Fibroblast of the conjunctiva (primary cell): ENCODE data around the gene MTUS2.

Experiments
- DNase-seq: peaks from one replicate; pipeline ENCODE4 v3.0.0-alpha.2; 2010; ENCODE audit warnings: low read depth

MTUS2 gene

DNA sequence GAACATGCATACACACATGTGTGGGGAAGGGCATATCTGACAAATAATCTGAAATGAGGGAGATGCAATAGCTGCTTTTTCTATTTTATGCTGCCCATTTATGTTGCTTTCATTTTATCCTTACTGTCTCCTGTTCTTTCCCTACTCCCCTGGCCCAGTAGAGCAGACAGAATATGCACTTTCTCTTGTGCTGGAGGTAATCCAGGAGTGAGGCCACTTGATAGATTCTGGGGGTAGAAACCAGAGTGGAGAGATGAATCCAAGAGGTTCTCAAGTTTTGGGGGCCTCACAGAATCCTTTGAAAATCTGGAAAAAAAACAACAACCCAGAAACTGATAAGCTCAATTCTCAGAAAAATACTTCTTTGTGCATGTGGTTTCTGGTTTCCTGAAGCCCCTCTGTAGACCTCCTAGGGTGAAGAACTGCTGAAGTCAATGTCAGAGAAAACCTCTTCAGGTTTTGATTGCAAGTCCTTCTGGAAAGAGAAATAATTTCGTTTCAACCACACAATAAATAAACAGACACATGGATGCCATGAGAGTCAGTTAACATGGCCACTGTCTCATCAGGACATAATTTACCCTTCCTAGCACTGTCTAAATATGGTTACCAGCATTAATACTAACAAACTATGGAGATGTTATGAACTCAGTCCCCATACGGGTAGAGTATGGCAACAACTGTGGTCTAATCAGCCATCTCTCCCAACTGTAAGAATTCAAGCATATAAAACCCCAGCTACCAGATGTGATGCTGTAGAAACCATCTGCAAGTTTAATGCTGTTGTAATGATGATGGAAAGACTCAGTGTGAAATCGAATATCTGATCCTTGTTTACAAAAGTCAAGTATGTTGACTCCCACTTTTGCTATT, 419.8 kb downstream of the MTUS2 start:
- DNase-seq, result no peak

DNA sequence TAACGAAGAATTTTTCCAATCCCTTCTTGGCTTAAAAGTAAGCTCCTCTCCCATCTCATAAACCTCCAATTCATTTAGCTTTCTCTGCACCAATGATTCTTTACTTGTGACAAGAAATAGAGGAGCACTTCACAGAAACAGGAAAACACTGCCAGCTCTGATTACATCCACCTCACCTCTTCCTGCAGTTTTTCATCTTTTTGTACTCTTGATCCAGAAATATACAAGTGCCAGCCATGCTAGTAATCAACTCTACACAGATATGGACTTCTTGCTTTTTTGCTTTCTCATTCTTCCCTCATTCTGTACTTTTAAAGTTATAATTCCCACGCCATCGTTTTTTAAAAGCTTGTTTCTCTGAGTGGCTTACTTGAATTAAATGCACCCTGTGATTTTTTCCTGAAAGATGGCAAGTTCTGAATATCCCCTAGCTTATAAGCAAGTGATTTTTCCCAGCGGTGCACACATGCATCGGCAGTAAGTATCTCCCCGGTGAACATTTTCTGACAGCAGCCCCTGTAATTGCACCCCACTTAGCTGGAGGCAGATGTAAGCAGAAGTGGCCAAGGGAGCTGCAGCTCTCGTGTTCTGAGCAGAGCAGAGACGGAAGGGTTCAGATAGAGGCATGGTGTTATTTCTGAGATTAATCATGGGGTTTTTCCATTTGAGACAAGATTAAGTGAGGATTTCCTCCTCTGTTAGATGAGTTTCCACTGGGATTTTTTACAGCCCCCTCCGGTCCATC, 434.7 kb downstream of the MTUS2 start:
- no peak for DNase-seq

DNA sequence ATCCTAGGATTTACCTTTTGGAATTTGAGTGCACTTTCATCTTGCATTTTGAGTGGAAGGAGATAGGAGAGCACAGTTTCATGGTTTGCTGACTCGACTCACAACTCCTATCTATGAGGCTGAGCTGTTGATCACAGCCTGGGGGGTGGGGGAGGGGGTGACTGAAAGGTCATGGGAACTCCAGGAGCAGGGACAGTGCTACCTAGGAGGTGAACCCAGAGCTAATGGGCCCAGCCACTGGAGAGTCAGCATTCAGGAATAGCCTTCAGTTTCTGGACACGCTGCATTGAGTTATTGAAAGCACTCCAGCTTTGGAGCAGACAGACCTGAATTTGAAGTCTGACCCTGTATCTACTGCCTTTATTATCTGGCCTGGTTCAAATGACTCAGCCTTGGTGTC, 435.4 kb downstream of the MTUS2 start:
- no peak for DNase-seq

DNA sequence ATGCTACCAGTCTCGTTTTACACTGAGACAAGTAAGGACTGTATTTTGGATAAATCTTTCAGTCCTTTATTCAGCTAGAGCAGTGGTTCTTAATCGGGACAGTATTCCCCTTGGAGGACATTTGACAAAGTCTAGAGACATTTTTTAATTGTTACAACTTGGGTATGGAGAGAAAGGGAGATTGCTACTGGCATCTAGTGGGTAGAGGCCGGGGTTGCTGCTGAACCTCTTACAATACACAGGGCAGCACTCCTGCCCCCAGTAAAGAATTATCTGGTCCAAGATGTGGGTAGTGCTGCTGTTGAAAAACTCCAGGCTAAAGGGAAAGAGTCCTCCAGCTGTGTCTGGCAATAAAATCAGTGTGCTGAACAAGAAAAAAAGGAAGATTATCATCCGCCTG, 440.5 kb downstream of the MTUS2 start:
- no peak for DNase-seq

DNA sequence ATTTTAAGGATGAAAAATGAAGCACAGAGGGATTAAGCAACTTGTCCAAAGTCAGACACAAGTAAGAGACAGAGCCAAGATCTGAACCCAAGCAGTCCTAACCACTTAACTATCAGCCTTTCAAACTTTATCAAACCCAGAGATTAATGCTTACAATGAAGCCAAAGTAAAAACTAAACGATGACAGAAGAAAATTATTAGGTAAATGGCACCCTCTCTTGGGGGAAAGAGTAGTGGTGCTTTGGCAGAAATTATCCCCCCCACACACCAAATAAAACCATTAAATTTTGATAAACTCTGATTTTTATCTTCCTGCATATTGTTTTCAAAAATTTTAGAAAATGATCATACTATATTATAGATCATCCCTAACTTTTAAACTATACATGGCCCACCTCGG, 446.1 kb downstream of the MTUS2 start:
- DNase-seq, result no peak

DNA sequence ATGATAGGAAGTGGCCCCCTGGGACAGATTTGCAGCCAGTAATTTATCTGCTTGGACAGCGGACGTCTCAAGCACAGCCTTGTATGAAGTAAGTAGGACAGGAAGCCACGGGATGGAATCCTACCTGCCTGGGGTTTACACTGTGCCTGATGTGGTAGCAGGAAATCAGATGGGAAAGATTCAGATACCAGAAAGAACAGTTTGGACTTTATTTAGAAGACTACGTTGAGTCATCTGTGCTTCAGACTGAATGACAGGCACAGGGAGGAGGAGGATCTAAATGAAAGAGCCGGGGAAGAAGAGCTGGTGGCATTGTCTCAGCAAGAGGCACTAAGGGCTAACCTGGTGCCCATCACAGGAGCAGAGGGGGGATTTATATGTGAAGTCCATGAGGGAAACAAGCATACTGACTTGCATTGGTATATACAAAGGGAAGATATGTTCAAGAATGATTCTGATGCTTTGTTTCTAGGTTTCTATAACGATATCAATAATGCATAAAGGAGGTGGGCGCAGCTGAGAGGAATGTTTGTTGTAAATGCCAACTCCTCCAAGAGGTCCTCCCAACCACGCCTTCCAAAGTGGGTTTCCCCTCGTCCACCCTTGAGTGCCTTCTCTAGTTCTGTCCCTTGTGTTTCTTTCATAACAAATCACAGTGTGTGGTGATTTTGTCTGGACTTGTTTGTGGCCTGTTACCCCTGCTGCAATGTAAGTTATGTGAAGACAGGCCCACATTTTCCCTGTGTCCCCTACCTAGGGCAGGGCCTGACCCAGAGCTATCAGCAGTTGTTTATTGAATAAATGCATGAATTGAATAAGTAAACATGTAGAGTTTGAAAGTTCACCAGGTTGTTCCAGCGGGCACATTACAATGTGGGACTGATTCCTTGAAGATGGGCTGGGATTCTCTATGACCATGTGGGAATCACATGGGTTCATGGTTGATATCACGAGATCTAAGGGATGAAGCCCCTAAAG, 446.9 kb downstream of the MTUS2 start:
- no peak for DNase-seq

DNA sequence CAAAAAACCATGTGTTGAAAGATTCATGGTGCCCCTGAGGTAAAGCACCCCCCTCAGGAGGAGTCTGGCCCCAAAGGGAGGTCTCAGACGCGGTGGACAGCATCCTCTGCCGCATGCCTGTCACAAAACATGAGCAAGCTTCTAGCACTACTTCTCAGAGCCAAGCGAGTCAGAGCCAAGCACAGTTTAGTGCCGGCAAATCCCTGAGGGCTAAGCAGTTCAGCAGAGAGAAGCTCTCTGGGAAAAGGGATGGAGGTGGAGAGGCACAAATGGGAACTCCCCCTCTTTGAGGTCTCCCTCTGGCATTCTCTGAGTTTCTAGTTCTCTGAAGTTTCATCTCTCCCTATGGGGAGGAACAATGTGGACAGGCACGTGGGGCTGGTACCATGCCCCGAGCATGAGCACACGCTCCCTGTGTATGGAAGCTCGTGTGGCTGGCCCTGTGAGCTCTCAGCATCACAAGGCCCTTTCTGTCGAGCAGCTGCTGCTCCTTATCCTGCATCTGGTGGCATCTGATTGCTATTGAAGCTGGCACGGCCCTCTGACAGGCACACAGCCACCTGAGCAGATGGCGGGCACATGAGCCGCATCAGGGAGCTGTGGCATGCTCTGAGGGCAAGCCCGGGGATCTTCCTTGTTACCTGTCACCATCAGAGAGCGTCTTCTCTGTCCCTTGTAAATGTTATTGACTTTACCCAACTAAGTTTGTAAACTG, 450.3 kb downstream of the MTUS2 start:
- DNase-seq, result no peak

DNA sequence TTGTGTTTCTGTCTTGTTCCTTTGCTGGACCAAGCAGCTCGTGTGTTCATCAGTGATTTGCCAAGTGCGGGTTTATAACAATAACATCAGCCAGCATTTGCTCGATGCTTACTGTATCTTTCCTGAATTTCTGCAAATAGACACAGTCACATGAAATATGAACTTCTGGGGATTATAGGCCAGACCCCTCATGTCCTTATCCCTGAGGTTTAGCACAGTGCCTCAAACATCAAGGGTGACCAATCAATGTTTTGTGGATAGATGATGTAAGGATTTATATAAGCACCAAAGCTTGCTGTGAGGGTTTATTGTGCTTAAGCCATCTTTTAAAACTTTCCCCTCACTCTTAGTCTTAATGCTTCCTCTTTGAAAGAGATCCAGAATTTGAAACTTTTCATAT, 451.5 kb downstream of the MTUS2 start:
- DNase-seq, result no peak

DNA sequence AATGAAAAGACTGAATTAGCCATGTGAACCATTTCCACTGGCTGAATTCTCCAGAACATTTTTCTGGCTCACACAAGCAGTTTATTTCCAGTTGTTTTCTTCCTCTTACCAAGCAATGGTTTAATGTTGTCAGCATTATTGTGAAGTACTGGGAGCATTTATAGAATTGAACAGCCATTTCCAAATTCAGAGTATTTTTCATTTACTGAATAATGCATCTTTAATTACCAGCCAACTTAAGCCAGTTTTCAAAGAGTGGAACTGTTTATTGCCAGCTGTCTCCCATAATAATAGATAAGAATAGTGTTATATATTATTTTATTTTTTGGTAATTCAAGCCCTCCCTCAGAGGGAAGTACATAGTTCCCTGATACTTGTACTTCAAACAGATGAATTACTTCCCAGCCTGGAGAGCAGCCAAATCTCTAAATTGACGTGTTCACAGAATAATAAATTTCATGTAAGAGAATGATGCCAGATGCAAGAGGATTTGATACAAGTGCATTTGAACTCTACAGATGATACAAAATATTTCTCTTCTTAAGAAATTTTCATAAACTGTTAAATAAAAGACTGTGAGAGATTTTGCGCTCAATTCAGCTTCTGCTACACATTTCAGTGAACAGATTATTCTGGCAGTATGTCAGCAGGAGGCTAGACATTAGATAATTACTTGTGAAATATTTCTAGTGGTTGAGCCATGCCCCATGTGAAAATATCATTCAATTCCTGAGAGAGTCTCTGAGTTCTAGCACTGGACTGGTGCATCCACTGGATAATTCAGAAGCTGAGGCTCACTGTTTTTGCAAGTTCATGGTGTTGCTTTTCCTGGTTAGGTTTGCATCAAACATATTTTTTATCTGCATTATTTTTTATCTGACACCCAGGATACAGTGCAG, 459.5 kb downstream of the MTUS2 start:
- no peak for DNase-seq

DNA sequence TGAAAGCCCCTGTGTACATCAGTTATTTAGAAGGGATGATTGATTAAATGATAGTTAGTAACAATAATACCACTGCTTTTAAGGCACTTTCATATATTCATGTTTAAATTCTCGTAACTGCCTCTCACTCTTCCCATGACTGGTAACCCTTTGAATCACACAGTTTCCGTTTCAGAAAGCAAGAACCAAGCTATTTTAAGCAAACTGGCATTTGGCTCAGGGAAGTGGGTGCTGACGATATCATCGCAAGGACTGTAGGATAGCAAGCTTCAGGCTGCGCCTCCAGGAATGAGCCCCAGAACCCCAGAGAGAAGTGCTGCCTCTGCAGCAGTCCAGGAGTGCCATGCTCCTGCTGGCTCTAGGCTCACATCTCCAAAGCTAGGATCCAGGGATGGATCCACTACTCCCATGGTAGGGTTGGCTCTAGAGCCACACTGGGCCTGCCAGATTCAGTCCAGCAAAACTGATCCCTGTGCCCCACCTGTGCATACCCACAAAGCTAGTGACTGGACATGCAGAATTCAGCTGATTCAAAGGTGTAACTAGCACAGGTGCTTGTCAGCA, 461.9 kb downstream of the MTUS2 start:
- DNase-seq, result no peak

DNA sequence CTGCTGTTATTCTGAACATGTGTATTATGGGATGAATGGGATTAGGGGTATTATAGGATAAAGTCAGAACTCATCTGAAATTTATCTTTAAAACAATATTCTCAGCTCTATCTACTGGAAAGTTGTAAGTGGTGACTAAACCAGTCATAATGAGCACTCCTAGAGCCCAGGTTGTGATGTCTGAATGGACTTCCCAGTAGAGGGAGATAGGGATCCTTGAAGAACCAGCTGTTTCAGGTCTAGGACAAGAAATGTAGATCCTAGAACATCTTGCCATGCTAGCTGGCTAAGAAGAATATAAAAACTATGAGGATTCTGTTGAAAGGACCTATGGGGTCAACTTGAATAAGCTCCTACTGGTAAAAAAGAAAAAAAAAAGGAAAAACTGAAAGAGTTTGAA, 464.6 kb downstream of the MTUS2 start:
- DNase-seq, result no peak

DNA sequence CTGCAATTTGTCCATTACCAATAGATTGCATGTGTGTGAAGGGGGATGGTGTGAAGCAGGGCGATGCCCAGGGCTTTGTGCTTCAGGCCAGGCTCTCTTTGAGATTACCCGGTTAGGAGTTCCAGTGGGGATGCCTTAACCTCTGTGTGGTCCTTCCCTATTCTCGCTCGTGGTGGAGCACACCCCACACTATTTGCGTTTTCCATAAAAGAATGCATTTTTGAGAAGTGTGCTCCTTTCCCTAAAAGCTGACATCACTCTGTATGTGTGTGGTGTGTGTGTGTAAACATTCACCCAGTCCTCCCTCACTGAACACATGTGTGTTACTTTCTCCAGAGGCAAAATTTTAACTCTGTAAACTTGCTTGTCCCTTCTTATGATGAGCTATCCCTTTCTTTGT, 467.1 kb downstream of the MTUS2 start:
- DNase-seq, result no peak

DNA sequence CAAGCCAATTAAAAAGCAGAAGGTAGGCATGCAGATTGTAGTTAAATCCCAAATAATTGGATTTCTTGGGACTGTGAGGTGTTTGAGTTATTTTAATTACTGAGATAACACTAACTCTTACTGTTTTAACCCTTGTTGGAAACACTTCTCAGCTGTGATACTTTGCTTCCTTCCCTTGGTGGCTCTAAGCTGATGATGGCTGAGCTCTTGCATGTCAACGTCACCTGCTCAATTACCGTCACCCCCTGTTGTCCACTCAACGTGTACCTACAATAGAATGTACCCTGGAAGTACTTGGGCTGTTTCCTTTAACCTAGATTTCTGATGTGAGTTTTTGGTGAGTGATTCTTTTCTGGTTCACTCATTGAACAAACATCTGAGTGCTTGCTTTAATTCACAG, 471.9 kb downstream of the MTUS2 start:
- no peak for DNase-seq

DNA sequence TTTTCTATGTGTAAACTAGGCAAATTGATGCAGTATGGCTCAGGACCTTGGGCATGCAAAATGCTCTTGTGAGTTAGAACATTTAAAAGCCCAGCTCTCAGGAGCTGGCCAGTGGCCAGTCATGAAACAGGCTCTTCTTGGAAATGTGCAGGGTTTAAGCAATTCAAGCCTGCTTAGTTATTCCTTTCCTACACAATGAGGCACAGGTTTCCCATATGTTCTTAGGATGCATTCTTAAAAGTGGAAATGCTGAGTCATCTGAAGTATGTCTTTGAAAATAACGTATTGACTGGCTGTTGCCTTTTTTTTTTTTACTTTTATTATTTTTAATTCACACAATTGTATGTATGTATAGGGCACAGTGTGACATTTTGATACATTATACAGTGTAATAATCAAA, 474.7 kb downstream of the MTUS2 start:
- no peak for DNase-seq

DNA sequence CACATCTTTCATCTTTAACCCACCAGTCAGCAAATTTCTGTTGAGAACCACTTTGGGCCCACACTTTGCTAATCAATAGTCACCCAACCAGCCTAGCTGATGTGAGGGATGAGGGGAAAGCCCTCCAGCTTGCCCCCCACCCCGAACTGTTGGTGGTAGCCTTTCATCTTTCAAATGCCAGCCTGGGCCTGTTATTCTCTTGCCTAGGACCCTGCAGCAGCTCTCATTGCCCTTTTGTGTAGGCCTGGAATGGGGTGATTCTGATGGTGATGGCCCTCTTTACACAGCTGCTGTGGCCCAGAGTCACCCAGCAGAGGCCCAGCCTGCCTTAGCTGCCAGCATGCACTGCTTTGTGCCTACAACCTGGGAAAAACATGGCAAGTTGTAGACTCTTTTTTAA, 480.9 kb downstream of the MTUS2 start:
- DNase-seq, result no peak

DNA sequence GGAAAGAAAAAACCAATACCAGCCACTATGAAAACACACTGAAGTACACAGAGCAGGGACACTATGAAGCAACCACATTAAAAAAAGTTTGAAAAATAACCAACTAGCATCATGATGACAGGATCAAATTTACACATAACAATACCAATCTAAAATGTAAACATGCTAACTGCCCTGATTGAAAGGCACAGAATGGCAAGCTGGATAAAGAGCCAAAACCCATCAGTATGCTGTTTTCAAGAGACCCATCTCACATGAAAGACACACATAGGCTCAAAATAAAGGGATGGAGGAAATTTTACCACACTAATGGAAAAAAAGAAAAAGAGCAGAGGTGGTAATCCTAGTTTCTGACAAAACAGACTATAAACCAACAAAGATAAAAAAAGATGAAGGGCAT, 484.0 kb downstream of the MTUS2 start:
- no peak for DNase-seq

DNA sequence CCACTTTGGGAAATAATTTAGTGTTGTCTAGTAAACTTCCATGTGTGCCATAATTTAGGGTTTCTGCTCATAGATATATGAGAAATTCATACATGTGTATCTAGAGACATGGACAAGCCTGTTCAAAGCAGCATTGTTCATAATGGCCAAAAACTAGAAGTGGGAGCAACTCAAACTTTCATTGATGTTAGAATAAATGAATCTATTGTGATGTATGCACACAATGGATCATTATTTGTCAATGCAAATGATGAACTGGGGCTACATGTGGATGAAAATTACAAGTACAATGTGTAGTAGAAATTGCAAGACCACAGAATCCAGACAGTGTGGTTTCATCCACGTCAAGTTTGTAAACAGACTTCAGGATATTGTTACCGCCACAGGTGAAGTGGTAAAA, 490.7 kb downstream of the MTUS2 start:
- no peak for DNase-seq

DNA sequence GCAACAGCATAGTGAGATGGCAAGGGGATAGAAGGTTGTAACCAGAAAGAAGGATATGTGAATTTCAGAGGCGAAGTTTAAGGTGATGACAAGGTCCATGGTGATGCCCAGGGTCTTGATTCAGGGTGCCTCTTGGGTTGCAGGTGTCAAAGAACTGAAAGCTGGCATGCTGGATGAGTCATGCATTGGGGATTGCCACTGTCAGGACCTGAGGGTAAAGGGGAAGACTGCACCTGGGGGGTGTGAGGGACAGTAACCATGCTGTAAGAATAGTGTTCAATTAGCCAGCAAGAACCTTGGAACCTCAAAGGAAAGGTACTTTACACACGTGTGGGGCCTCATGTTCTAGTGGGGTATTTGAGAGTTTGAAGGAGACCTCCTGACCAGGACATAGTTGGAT, 495.7 kb downstream of the MTUS2 start:
- no peak for DNase-seq

DNA sequence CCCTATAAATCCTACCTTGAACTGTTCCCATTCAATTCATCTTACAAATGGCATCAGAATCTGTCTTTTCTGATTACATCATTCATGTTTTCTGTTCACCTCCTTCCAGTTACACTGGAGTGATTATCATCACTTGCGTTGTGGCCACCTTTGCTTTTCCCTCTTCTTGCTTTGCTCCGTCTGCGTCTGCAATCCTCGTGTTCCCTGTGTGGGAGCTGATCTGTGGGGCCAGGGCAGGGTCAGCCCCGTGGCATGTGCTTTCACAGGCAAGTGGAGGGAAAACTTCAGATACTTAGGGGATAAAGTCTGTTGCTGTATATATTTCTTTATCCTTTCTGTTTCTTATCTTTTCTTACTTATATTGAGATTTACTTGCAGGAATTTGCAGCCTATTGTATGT, 497.7 kb downstream of the MTUS2 start:
- no peak for DNase-seq

DNA sequence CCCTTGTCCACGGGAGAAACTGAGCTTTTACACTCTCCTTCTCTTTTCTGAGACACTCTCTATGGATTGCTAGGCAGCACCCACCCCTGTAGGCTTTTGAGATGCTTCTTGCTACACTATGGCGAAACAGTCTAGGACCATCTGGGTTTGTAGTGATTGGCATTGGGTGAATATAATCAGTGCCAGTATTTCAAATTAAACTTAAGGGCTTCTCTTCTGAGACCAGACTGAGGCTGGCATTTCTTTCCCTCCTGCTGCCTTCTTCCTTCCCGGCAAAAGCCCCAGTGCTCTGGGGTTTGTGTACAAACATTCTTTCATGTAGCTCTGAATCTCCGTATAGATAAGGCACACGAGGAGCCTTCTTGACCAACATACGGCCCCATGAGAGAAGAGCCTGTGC, 498.6 kb downstream of the MTUS2 start:
- DNase-seq, result no peak
